Ishikawa (cell line): ENCODE results near the gene ASB4.

Source experiments
- CEBPB ChIP-seq: IDR thresholded peaks from 2 replicates; pipeline ENCODE4 v1.6.1; 2012
- CREB1 ChIP-seq: IDR thresholded peaks from 2 replicates; pipeline ENCODE4 v1.6.1; 2012; ENCODE audit warnings: low read depth
- EGR1 ChIP-seq: IDR thresholded peaks from 2 replicates; pipeline ENCODE4 v1.6.1; 2012
- EP300 ChIP-seq: IDR thresholded peaks from 2 replicates; pipeline ENCODE4 v1.6.1; 2012; ENCODE audit warnings: borderline replicate concordance
- FOXM1 ChIP-seq: IDR thresholded peaks from 2 replicates; pipeline ENCODE4 v1.6.1; 2012; ENCODE audit warnings: low read depth, borderline replicate concordance
- NFIC ChIP-seq: IDR thresholded peaks from 2 replicates; pipeline ENCODE4 v1.6.1; 2012
- RAD21 ChIP-seq: IDR thresholded peaks from 2 replicates; pipeline ENCODE4 v1.6.1; 2012; ENCODE audit warnings: low read depth
- REST ChIP-seq: IDR thresholded peaks from 2 replicates; pipeline ENCODE4 v1.6.1; 2012; ENCODE audit warnings: low read depth, mild to moderate bottlenecking
- TAF1 ChIP-seq: IDR thresholded peaks from 2 replicates; pipeline ENCODE4 v1.6.1; 2012; ENCODE audit warnings: low read depth, mild to moderate bottlenecking
- TCF12 ChIP-seq: IDR thresholded peaks from 2 replicates; pipeline ENCODE4 v1.6.1; 2012; ENCODE audit warnings: low read depth
- TEAD4 ChIP-seq: IDR thresholded peaks from 2 replicates; pipeline ENCODE4 v1.6.1; 2012
- YY1 ChIP-seq: IDR thresholded peaks from 2 replicates; pipeline ENCODE4 v1.6.1; 2012; ENCODE audit warnings: low read depth
- ZBTB7A ChIP-seq: IDR thresholded peaks from 2 replicates; pipeline ENCODE4 v1.6.1; 2012; ENCODE audit warnings: low read depth
- TF ChIP-seq, protein P1 (sequence below): IDR thresholded peaks from 2 replicates; pipeline ENCODE4 v1.6.1; 2012
- TF ChIP-seq, protein P2 (sequence below): IDR thresholded peaks from 2 replicates; pipeline ENCODE4 v1.6.1; 2012

The ASB4 gene

GRCh38 chr7:95482424-95482823, 3.3 kb upstream of the ASB4 start:
- no peak for TF ChIP-seq TAF1

DNA sequence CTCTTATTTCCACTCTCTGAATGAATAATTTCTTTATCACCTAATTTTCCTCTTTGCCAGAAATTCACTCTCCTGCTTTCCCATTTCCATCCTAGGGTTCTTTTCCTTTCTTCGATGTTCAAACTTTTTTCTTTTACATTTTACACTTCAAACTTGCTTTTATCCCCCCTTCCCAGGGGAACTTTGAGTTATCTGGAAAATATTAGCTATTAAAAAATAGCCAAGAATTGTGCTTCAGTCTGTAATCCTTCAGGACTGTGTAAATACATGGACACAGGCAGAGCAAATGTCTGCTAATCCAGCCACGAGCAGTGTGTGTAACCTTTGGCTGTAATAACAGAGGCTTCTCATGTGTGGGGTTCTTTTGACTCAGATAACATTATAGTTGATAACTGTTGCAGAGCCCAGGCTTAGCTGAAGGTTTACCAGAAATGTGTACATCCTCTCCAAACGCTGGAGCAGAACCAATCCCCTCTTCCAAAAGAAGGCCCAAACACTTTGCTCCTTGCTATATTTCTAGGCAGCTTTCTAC, 4.6 kb downstream of the ASB4 start:
- TF ChIP-seq TEAD4, result no peak

GRCh38 chr7:95491201-95491600, 5.5 kb downstream of the ASB4 start:
- TF ChIP-seq TCF12, result no peak
- TF ChIP-seq EGR1, result no peak
- no peak for TF ChIP-seq RAD21
- TF ChIP-seq TAF1, result no peak
- TF ChIP-seq, protein P1, sequence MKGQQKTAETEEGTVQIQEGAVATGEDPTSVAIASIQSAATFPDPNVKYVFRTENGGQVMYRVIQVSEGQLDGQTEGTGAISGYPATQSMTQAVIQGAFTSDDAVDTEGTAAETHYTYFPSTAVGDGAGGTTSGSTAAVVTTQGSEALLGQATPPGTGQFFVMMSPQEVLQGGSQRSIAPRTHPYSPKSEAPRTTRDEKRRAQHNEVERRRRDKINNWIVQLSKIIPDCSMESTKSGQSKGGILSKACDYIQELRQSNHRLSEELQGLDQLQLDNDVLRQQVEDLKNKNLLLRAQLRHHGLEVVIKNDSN, result no peak
- no peak for TF ChIP-seq CEBPB
- TF ChIP-seq REST, result no peak
- TF ChIP-seq TEAD4, result no peak
- TF ChIP-seq ZBTB7A, result no peak
- TF ChIP-seq CREB1, result no peak
- no peak for TF ChIP-seq FOXM1
- no peak for TF ChIP-seq YY1
- no peak for TF ChIP-seq EP300
- TF ChIP-seq, protein P2, sequence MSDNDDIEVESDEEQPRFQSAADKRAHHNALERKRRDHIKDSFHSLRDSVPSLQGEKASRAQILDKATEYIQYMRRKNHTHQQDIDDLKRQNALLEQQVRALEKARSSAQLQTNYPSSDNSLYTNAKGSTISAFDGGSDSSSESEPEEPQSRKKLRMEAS, result no peak
- TF ChIP-seq NFIC, result no peak

- TF ChIP-seq CEBPB (no peak; the same call in 1 of the 2 replicates), NFIC (peak; percentile 93), TEAD4 (peak; percentile 53; the same call in 1 of the 2 replicates), EP300 (peak; percentile 21; the same call in 1 of the 2 replicates), TCF12 (peak; percentile 72)
- TF ChIP-seq, protein P1, result no peak
Observed at GRCh38 chr7:95491634-95492314, 6.0 kb downstream of the ASB4 start.

DNA sequence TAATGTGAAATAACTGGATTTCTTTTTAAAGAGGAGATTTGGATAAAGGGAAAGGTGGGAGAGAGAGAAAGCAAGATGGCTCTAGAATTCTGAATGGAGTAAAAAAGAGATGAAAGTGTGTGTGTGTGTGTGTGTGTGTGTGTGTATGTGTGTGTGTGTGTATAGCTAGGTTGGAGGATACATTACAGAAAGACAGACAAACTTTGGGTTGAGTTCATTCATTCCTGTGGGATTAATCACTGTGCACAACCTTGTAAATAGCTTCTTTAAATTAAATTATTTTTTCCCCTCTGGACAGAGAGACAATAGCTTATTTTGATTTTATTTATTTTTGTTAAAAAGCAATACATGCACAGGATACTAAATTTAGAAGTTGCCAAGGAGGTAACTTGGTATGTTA, 7.5 kb downstream of the ASB4 start:
- TF ChIP-seq REST (no peak), TCF12 (no peak), EP300 (no peak), FOXM1 (no peak), RAD21 (no peak), YY1 (no peak), ZBTB7A (no peak), EGR1 (no peak), NFIC (no peak)
- TF ChIP-seq, protein P2, result no peak

- TF ChIP-seq YY1, result no peak
Observed at GRCh38 chr7:95493844-95494243, 8.1 kb downstream of the ASB4 start.

DNA sequence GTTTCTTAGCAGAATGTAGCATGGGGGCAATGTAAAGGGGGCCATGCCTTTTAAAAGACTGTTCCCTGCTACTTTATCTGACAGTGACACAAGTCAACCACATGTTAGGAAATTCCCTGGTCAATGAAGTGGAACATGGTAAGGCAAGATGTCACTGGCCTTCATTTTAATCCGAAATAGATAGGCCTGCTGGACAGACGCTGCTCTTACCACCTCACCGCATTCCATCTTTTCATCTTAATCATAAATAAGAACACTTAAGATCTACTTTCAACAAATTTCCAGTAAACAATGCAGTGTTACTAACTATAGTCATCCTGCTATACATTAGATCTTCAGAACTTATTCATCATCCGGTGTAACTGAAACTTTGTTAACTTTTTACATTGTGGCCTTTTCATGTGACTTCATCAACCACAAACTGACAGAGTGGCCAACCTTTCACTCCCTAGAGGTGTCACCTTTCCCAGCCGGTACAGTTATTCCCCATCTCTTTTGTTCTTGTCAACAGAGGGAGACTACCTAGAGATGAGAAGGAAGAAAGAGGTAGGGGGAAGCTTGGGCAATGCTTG, 15.6 kb downstream of the ASB4 start:
- no peak for TF ChIP-seq FOXM1
- TF ChIP-seq EP300, result no peak
- no peak for TF ChIP-seq CREB1
- no peak for TF ChIP-seq YY1
